Natural killer cell (primary cell): ENCODE results near the gene SLC9A8. TPM values are rescaled to one million over a fixed set of nuclear protein-coding genes. Genes with fewer than 3 reads are reported as not detected.
A peak's percentile ranks its signal among the peaks of the same experiment; 100 is the strongest.

Experiments used
- ATAC-seq, 3 donors: fragments of 150-1000 bp in 2 of 3; fragments of 200-7000 bp in 1 of 3; cut with Tn5 transposase; 1 replicate in 1 of 3; 2 replicates in 2 of 3; pipeline ENCODE4 v1.10.0; 2021; ENCODE audit warnings: mild to moderate bottlenecking in 2 of 3, moderate library complexity in 2 of 3
- DNase-seq, 2 donors: peaks; one replicate each; pipeline versions ENCODE4 v3.0.0 to v3.0.0-alpha.2; 2013 to 2021; ENCODE audit warnings: mixed read lengths in 1 of 2
- H3K27ac ChIP-seq: one replicate; pipeline ENCODE4 v1.5.1; 2013; ENCODE audit warnings: mild to moderate bottlenecking, low read length
- H3K27me3 ChIP-seq: one replicate; pipeline ENCODE4 v1.6.1; 2013; ENCODE audit warnings: low read length; ENCODE audit not compliant: control insufficient read depth, insufficient read depth
- H3K36me3 ChIP-seq: one replicate; pipeline ENCODE4 v1.6.1; 2013; ENCODE audit warnings: low read length; ENCODE audit not compliant: control insufficient read depth, insufficient read depth
- H3K4me1 ChIP-seq: one replicate; pipeline ENCODE4 v1.6.1; 2013; ENCODE audit warnings: low read length; ENCODE audit not compliant: control insufficient read depth, insufficient read depth
- H3K4me3 ChIP-seq: one replicate; pipeline ENCODE4 v1.5.1; 2013; ENCODE audit warnings: low read length
- H3K9me3 ChIP-seq: one replicate; pipeline ENCODE4 v1.6.1; 2013; ENCODE audit warnings: low read length; ENCODE audit not compliant: control insufficient read depth, insufficient read depth
- H3K27ac Mint-ChIP-seq, 2 donors: one replicate each; pipeline ENCODE4 v1.8.0; 2022; ENCODE audit warnings: mild to moderate bottlenecking in 2 of 2, mixed read lengths in 2 of 2, moderate library complexity in 1 of 2
- H3K27me3 Mint-ChIP-seq, 2 donors: one replicate each; pipeline ENCODE4 v1.8.0; 2022; ENCODE audit warnings: low read depth in 2 of 2, mixed read lengths in 2 of 2
- H3K36me3 Mint-ChIP-seq: one replicate; pipeline ENCODE4 v1.8.0; 2022; ENCODE audit warnings: mixed read lengths
- H3K4me1 Mint-ChIP-seq, 2 donors: one replicate each; pipeline ENCODE4 v1.8.0; 2022; ENCODE audit warnings: mixed read lengths in 2 of 2
- H3K4me3 Mint-ChIP-seq: one replicate; pipeline ENCODE4 v1.8.0; 2022; ENCODE audit warnings: mild to moderate bottlenecking, moderate library complexity, mixed read lengths
- H3K9me3 Mint-ChIP-seq, 2 donors: one replicate each; pipeline ENCODE4 v1.8.0; 2022; ENCODE audit warnings: mixed read lengths in 2 of 2
- WGBS: methylation state at CpG from one replicate; pipeline ENCODE4 v1.1.7; 2013; ENCODE audit warnings: missing lambda C conversion rate; ENCODE audit not compliant: insufficient coverage; 5-methylcytosine and 5-hydroxymethylcytosine counted together
- intact Hi-C: fragments of 100-400 bp; cut with micrococcal nuclease; formaldehyde crosslinking; loops from one replicate; pipeline ENCODE4 v1.14.2; 2022
- total RNA-seq, 4 donors: library from RNA; stranded (reverse); fragments of 120-200 nt in 1 of 4; gene quantifications; one replicate each; pipeline versions ENCODE4 v1.2.3 to v1.2.4, GENCODE V29; 2013 to 2022
- TF ChIP-seq, protein P1 (sequence below): fragments of 200-600 bp; IDR thresholded peaks from one replicate; pipeline ENCODE4 v1.8.0; 2022; ENCODE audit warnings: antibody characterized with exemption

The SLC9A8 gene
- total RNA-seq, 3 donors from 2014 or later (not counting 1 experiment from before 2014, with no cell fraction given), result 54.5 to 68.7 (median 58.8) TPM

GRCh38 chr20:49925901-49926454 lies 113.3 kb downstream of the SLC9A8 start:
- DNase-seq (no peak), ATAC-seq (no peak)
- Mint-ChIP-seq H3K36me3 (no peaks in the 10 kb centered on the region), H3K27ac (no peak overlapping the region), H3K4me3 (no peak overlapping the region), H3K27me3 (no peaks in the 10 kb centered on the region), H3K4me1 (no peaks in the 10 kb centered on the region), H3K9me3 (no peaks in the 10 kb centered on the region)
- intact Hi-C loops, result loop anchor here (10.0 kb wide), 1 partner anchor 591 kb away; no protein-coding TSS in a partner anchor
- no peaks in the 10 kb centered on the region for H3K27me3 ChIP-seq
- H3K36me3 ChIP-seq, result no peaks in the 10 kb centered on the region
- no peak overlapping the region for H3K27ac ChIP-seq
- TF ChIP-seq, protein P1, sequence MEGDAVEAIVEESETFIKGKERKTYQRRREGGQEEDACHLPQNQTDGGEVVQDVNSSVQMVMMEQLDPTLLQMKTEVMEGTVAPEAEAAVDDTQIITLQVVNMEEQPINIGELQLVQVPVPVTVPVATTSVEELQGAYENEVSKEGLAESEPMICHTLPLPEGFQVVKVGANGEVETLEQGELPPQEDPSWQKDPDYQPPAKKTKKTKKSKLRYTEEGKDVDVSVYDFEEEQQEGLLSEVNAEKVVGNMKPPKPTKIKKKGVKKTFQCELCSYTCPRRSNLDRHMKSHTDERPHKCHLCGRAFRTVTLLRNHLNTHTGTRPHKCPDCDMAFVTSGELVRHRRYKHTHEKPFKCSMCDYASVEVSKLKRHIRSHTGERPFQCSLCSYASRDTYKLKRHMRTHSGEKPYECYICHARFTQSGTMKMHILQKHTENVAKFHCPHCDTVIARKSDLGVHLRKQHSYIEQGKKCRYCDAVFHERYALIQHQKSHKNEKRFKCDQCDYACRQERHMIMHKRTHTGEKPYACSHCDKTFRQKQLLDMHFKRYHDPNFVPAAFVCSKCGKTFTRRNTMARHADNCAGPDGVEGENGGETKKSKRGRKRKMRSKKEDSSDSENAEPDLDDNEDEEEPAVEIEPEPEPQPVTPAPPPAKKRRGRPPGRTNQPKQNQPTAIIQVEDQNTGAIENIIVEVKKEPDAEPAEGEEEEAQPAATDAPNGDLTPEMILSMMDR, result no peak
- 67% methylated on average over 1 of the region's 2 CpGs for WGBS
- H3K4me3 ChIP-seq, result no peak overlapping the region
- H3K4me1 ChIP-seq, result no peaks in the 10 kb centered on the region
- H3K9me3 ChIP-seq, result no peaks in the 10 kb centered on the region

GRCh38 chr20:49928411-49929141 lies 115.9 kb downstream of the SLC9A8 start:
- Mint-ChIP-seq H3K36me3 (no peaks in the 10 kb centered on the region), H3K4me1 (no peaks in the 10 kb centered on the region), H3K4me3 (no peak overlapping the region), H3K9me3 (no peaks in the 10 kb centered on the region), H3K27ac (no peak overlapping the region), H3K27me3 (no peaks in the 10 kb centered on the region)
- Histone ChIP-seq H3K27ac (no peak overlapping the region), H3K27me3 (no peaks in the 10 kb centered on the region), H3K4me3 (no peak overlapping the region), H3K4me1 (no peaks in the 10 kb centered on the region), H3K9me3 (no peaks in the 10 kb centered on the region), H3K36me3 (no peaks in the 10 kb centered on the region)
- intact Hi-C loops, result loop anchor here (1.0 to 10.0 kb wide), 3 partner anchors 317 to 594 kb away; no protein-coding TSS in a partner anchor
- ATAC-seq, result peak; percentile 90 to 98 (median 91)
- 19% methylated on average over 15 of the region's 15 CpGs for WGBS
- TF ChIP-seq, protein P1, result peak; percentile 96
- DNase-seq, result peak; percentile 72 to 92

DNA sequence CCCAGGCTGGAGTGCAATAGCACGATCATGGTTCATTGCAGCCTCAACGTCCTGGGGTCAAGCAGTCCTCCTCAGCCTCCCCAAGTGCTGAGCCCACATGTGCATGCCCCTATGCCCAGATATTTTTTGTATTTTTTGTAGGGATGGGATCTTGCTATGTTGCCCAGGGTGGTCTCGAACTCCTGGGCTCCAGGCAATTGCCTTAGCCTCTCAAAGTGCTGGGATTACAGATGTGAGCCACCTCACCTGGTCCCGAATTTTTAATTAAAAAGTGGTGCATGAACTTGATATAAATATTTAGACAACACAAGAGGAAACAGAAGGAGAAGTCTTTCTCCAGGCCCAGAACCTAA lies 116.5 kb downstream of the SLC9A8 start:
- Mint-ChIP-seq H3K27me3 (no peaks in the 10 kb centered on the region), H3K36me3 (no peaks in the 10 kb centered on the region), H3K4me1 (no peaks in the 10 kb centered on the region), H3K9me3 (no peaks in the 10 kb centered on the region), H3K4me3 (no peak overlapping the region), H3K27ac (no peak overlapping the region)
- ATAC-seq, result no peak
- intact Hi-C loops, result loop anchor here (10.0 kb wide), 1 partner anchor 594 kb away; no protein-coding TSS in a partner anchor
- no peak overlapping the region for H3K4me3 ChIP-seq
- H3K27ac ChIP-seq, result no peak overlapping the region
- H3K27me3 ChIP-seq, result no peaks in the 10 kb centered on the region
- H3K4me1 ChIP-seq, result no peaks in the 10 kb centered on the region
- 33% methylated on average over 3 of the region's 4 CpGs for WGBS
- no peak for DNase-seq
- TF ChIP-seq, protein P1, result no peak
- no peaks in the 10 kb centered on the region for H3K36me3 ChIP-seq
- H3K9me3 ChIP-seq, result no peaks in the 10 kb centered on the region
